Caki2 (cell line): Measurements from ENCODE around the gene DLX2. TPM values are rescaled to one million over a fixed set of nuclear protein-coding genes. Genes with fewer than 3 reads are reported as not detected.
"Not testable (repeated sequence)": the region's sequence is repeated elsewhere in the genome, so short reads cannot be mapped to it uniquely, and the experiment has no call there.

Experiments used
- DNase-seq: peaks from one replicate; pipeline ENCODE4 v3.0.0-alpha.2; 2015; ENCODE audit warnings: low read depth
- in situ Hi-C: cut with HindIII; loops from 2 replicates; pipeline ENCODE4 v1.10.0; 2016; ENCODE audit warnings: low sequenced_read_pairs, low pct_unique_long_range_greater_than_20kb, mixed read lengths
- total RNA-seq: library from RNA; depleted of rRNA; stranded (reverse); fragments of >200 nt; shearing (Covaris generic); gene quantifications from 2 replicates; pipeline ENCODE4 v1.2.3, GENCODE V29; 2014; ENCODE audit warnings: low replicate concordance

DLX2 gene
- total RNA-seq, 1 experiment from 2014 or later, result 1.4 TPM

DNA sequence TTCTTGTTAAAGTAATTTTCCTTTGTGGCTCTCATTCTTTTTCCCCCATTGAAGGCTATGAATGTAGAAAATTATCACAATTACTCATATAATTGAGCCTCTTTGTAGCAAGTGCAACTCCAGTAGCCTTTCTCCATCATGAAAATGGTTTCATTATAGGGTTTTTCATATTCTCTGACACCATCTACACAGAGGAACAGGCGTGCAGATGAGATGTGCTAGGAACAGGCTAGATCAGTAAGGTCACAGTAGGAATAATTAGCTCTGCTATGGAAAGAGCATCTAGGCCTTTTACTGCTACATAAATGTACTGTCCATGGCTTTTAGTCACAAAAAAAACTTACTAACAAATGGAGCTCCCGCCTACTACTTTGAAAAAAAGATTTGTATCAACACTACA lies 30.0 kb downstream of the DLX2 start:
- in situ Hi-C loops, result no loop called here
- no peak for DNase-seq

DNA sequence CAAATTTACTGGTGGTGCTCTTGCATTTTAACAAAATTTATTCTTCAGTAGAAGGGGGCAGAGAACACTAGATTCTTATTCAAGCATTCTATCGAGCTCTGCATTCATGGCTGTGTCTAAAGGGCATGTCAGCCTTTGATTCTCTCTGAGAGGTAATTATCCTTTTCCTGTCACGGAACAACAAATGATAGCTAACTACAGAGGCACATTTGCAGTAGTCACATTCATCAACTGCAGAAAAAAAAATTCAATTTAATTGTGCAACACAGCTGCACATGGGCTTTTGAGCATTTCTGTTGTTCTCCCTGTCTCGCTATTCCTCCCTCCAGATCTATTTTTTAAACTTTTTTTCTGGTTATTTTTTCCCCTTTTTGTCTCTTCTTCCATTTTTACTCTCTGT lies 30.4 kb downstream of the DLX2 start:
- DNase-seq, result no peak
- in situ Hi-C loops, result no loop called here

DNA sequence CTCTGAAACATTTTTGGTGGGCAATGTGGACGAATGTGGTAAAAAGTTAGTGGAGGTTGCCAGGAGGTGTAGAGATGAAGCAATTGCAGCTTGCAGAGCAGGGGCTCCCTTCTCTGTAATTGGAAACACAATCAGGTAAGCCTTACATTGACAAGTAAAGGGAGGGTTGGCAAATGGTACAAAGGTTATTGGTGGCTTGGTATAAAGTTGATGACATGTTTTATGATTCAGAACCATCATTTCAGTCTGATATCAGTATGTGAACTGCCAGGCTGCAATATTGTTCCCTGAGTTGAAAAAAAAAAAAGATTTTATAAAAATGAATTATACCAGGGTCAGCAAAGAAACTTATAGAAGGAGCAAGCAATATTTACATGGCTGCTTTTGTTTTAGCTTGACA lies 31.8 kb downstream of the DLX2 start:
- no peak for DNase-seq
- in situ Hi-C loops, result no loop called here

DNA sequence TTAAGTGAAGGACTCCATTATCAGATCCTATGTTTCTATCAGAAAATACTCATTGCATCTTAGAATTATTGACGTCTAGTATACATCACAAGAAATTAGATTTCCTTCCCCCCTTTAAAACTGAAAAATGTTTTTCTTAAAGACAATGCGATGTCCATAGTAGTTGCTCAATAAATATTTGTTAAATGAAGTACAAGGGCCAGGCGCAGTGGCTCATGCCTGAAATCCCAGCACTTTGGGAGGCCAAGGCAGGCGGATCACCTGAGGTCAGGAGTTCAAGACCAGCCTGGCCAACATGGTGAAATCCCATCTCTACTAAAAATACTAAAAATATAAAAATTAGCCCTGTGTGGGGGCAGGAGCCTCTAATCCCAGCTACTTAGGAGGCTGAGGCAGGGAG lies 34.8 kb downstream of the DLX2 start:
- in situ Hi-C loops, DNase-seq: not testable (repeated sequence)

DNA sequence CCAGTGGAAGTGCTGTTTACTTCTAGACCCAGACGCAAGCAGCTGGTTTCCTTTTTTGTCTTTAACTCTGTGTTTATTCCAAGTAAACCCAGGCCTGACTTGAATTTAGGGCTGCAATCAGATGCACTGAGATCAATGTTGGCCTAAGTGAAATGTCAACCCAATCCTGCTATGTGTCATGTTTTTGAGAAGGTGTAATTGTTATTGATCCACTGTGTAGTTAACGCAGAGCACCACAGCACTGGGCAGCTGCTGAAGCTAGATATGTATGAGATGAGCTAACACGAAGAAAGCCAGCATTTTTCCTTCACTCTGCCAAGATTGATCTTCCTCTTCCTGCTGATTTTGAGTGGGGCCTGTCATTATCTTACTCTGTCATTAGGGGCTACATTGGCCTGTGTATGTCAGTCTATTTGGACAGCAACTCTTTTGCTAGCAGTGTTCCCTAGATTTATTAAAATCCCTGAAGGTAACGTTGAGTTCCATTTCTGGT lies 36.3 kb downstream of the DLX2 start:
- in situ Hi-C loops, result no loop called here
- DNase-seq, result no peak

DNA sequence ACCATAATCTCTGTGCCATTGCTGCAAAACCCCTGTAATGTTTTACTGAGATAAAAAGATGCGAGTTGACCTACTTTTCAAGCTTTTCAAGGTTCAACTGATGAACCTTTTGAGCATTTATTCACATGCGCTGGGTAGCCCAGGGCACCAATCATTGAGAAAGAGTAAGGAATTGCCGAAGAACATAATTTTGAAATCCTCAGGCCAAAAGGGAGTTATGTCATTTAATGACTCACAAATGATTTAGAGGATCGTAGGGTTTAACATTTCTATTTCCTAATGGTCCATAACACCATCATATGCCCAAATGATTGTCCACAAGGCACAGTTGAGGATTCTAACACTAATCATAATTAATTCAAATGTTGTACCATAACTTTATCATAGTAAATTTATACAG lies 37.6 kb downstream of the DLX2 start:
- DNase-seq, result no peak
- in situ Hi-C loops, result no loop called here

DNA sequence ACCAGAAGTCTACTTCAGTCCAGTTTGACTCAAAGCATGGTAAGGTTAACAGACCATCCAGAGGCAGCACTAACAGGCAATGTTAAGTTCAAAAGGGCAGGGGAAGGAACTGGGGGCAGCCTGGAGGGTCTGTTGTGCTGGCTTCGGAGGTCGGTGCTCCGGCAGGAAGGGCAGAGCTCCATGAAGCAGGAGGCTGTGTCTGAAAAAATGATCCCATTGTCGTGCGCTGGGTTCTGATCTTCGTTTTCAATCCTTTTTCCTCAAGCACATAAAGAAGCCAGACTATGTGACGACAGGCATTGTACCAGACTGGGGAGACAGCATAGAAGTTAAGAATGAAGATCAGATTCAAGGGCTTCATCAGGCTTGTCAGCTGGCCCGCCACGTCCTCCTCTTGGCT lies 39.3 kb downstream of the DLX2 start:
- in situ Hi-C loops, result no loop called here
- DNase-seq, result no peak

DNA sequence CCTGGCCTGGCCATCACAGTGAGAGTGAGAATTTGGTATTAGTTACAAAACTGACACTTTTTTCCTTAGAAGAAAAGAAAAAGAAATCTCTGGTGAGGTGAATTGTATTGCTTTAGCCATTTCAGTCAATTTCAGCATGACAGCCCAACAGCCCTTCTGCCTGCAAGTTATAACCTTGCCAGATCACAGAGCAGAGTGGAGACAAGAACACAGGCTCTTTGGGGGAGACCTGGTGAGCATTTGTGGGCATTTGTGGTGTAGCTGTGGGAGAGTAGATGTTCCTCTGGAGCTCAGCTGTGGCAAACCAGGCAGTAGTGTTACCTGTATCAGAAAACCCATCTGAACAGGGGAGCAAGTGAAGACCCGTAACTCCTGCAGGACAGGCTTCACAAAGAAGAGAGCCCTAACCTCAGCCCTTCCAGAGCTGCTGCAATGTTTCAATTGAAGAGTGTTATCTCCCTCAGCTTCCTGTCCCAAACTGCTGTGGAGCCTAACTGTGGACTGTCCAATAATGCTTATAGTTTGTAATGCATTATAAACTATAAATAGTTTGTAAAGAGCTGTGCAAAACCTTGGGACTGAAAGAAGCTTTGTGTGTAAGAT lies 40.2 kb downstream of the DLX2 start:
- in situ Hi-C loops, result no loop called here
- DNase-seq, result no peak

DNA sequence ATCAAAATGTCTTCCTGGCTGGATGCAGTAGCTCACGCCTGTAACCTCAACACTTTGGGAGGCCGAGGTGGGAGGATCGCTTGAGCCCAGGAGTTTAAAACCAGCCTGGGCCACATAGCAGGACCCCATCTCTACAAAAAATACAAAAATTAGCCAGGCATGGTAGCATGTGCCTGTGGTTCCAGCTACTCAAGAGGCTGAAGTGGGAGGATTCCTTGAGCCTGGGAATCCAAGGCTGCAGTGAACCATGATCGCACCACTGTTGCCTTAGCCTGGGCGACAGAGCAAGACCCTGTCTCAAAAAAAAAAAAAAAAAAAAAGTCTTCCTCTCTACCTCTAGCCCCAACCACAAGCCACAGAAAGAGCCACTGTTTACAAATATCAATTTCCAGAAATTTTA lies 42.6 kb downstream of the DLX2 start:
- DNase-seq, in situ Hi-C loops: not testable (repeated sequence)

DNA sequence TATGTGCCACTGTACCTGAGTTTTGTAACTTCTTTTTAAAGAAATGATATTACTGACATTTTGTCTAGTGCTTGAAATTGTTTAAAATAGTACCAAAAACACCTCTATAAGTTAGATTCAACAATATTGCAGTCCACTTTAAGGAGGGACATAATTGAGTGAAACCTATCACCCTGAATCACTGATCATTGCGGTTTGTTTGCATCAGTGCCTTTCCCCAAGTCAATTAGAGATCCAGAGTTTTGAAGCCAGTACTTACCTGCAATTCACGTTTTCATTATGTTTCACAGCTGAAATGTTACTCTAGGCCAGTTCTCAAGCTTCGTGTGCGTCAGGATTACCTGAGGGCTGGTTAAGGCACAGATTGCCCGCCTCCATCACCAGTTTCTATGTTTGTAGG lies 44.0 kb downstream of the DLX2 start:
- no peak for DNase-seq
- in situ Hi-C loops, result no loop called here

DNA sequence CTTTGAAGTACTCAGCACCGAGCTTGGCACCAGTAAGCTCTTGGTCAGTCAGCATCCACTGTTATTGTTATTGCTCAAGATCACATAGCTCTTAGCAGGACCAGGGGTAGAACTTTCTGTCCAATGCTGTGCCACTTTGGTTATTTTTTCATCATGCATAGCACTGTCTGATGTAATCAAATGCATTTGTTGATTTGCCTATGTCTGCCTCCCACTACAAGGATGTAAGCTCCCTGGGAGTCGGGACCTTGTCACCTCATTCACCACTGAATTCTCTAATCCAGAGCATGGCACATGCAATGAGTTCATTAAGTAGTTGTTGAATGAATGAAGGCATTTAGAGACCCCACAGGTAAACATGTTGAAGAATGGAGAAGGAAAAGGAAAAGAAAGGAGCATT lies 46.4 kb downstream of the DLX2 start:
- in situ Hi-C loops, result no loop called here

DNA sequence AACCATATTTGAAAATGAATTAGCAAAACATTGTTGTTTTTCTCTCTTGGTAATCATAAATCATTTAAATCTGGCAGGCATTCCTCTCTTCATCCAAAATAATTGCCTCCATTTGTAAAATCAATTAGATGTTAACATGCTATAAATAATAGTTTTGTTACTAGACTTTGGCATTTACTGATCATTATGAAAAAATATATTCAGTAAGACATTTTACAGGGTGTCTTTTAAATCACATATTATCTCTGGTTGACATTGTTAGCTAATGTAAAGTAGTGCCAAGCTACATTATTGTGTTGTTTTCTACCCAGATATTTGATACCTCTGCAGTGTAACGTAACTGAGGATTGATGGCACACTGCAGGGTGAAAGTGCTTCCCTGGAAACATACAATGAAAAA lies 49.2 kb downstream of the DLX2 start:
- in situ Hi-C loops, result no loop called here
- no peak for DNase-seq

More for the DNA sequence above, 46.4 kb downstream of the DLX2 start:
- no peak for DNase-seq

DNA sequence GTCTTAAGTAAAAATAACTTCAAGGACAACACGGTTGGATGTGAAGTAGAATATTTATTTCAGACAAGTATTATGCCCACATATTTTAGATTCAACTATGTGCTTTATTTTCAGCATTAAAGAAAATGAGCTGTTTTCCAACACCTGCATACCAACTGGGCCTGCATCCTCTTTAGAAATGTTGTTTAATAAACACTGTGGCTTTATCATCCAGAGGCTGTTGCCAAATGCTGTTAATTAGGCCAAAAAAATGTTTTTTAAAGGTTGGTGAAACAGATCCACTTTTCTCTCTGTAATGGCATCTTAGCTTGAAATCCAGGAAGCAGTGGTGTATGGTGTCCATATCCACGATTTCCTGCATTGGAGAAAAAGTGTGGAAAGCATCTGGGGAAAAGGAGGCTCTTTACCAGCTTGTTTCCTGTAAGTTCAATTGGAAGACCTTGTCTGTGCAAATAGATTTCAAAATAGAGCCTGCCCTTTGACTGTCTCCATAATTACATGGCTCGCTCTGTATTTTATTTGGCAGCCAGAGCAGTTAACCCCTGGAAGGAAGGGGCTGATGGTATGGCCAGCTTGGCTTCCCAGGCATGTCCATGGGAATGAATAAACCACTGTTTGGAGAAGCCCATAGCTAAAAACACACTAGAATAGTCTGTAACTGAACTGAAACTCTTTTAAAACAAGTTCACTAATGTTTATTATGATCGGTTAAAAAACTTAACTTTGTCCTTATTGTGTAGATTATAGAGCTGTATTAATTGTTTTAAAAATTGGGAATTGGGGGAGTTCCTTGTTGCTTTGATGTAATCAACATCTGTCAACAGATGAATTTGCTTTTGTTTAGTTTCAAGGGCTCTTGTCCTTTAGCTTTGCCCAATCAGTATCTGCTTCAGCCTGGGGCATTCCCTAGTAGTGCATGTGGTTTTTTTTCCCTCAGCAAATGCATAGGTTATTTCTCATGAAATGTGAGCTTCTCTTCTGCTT lies 50.4 kb downstream of the DLX2 start:
- no peak for DNase-seq
- in situ Hi-C loops, result no loop called here

DNA sequence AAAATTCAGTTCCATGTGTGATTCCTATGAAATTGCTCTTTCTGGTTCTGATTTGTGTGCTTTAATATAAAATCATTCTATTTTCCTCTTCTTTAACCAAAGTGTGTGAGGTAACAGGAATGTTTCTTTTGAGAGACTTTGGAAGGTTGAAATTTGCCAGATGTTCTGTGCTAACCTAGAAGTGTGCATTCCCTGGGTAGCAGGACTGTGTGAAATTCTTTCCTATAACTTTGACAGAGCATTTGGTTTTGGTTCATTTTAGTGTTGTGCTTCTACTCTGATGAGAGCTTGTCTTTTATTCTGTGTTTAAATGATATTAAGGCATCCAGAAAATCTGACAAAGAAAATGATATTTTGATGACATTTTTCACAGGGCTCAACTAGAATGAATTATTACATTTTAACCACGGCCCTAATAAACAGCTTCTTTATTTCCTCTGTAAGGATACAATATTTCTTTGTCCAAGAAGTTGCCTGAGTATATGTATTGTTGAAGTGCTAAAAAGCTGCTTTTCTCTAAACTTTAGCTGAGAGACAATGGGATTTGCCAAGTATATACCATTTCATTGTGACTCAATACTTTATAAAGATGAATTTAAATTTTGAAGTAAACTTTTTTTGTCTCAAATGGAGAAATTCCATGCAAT lies 52.1 kb downstream of the DLX2 start:
- no peak for DNase-seq
- in situ Hi-C loops, result no loop called here

DNA sequence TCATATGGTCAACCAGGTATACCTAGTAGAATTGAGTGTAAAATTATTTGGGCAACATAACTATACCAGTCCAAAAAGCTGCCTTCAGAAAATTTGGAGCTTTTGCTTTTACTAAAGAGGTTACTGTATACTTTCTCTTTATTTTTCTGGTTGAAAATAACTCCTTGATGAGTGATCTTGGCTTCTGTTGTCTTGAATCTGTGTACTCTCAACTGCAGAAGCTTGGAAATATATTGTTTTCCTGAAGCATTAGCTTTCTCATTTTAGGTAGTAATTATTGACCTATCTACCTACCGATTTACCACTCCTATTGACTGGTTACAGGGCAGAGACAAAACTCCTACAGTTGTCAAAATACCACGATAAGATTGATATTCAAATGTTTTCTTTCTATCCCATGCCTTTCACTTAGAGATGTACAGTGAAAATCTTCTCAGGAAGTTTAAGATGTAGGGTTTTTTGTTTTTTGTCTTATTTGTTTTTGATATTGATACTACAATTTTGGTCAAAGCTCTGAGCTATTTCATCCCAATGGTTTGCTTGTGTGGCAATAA lies 53.1 kb downstream of the DLX2 start:
- no peak for DNase-seq
- in situ Hi-C loops, result no loop called here
